ENCODE results near the gene SLC8A1.

SLC8A1 gene

DNA sequence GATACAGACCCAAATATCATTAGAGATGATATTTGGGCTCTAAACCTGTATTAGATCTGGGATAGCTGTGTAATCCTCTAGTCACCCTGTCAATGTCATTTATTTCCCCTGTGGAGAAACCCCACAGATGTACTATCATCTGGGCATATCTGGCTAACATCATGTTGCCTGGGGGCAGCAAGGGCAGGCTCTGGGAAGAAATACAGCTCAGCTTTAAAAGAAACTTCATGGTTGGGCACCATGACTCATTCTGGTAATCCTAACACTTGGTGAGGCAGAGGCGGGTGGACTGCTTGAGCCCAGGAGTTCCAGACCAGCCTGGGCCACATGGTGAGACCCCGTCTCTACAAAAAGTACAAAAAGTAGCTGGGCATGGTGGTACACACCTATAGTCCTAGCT, 282.5 kb downstream of the SLC8A1 start:
- no peak overlapping the region for H3K4me3 ChIP-seq (ENCODE audit: low read depth, low read length)

DNA sequence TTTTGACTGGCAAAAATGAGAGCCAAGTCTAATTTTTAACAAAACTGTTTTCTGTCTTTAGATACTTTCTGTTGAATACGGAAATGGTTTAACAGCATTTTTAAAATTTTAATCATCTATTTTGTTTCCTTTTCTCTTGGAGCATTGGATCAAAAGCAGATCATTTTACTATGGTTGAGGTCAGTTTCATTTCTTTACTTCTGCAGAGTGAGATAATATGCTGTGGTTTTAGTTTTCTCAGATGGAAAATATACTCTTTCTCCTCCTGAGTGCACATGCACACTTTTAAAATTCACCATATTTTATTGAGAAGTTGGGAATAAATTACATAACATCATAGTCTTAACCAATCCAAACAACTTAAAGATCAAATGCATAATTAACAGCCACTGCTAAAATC, 283.3 kb downstream of the SLC8A1 start:
- no peak overlapping the region for H3K4me3 ChIP-seq (ENCODE audit: low read depth, low read length)

DNA sequence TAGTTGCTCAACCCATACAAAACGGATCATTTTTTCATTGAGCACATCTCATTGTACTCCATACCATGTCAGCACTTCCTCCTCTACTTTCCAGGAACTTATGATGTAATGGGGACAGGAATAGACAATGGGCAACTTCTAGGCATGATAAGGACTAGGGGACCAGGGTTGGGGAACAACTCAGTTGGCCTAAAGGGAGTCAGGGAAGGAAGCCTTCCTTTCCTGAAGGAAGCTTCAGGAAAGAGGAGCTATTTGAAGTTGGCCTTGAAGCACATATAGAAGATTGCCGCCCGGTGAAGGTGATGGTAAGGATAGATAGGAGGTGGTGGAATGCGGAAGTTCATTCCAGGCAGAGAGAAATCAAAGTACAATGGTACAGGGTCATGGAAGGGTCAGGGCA, 283.9 kb downstream of the SLC8A1 start:
- no peak overlapping the region for H3K4me3 ChIP-seq (ENCODE audit: low read depth, low read length)

DNA sequence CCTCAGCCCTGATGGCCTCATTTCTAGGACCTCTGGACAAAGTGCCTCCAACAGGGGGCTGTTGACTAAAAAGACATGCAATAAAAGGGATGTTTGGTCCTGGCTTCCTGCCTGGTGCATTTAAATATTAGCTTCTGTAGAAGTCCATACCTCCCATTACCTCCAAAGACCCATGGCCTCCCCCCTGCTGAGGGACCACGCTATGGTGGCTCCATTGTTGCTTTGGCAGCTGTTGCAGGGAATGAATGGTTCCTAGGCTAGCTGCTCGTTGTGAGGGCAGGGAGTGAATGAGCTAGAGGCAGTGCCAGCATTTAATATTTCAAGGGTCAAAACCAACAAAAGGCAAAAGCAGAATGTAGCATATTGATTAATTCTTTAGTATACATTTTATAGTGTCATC, 285.9 kb downstream of the SLC8A1 start:
- H3K4me3 ChIP-seq (ENCODE audit: low read depth, low read length), result no peak overlapping the region

DNA sequence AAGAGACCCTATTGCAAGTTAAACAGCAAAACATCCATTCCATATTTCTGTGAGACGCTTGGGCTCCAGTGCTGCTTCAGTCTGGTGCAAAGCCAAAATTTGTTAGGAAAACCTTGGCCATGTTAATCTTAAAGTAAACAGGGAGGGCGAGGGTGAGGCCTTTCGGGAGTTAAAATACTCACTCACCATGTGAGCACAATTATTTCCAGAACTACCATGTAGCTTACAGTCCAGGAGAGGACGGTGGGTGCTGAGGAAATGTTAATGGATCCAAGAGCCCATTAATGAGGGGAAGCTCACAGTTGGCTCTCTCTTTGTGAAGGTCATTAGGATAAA, 286.4 kb downstream of the SLC8A1 start:
- no peak overlapping the region for H3K4me3 ChIP-seq (ENCODE audit: low read depth, low read length)

DNA sequence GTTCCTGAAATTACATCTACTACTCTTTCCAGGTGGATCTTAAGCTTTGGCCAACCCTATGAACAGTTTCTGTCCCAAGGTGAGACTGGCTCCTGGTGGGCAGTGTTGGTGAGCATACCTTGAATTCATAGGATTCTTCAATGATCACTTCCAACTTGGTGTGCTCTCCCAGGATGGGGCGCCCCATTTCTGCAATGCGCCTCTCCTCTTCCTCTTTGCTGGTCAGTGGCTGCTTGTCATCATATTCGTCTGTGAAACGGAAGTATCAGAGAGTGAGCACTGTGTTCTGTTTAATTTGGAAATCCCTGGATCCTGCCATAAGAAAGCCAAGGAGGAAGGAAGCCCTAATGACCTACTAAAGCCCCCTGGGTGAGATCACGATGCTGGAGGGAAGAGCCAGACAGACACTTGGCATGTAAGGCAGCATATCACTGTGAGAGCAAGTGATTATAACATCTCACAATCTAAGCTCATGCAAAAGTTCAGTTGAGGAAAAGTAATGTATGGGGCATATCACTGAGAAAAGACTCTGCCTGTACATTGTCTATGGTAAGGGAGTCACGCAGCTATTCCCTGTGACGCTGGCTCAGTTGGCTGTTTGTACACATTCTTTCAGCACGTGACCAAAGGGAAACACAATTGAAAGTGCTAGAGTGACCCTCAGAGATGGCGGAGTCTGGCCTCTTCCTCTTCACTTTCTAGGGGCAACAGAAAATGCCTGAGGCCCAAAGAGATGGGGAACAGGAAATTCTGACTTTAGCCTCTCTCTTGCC, 287.0 kb downstream of the SLC8A1 start:
- no peak overlapping the region for H3K4me3 ChIP-seq (ENCODE audit: low read depth, low read length)

DNA sequence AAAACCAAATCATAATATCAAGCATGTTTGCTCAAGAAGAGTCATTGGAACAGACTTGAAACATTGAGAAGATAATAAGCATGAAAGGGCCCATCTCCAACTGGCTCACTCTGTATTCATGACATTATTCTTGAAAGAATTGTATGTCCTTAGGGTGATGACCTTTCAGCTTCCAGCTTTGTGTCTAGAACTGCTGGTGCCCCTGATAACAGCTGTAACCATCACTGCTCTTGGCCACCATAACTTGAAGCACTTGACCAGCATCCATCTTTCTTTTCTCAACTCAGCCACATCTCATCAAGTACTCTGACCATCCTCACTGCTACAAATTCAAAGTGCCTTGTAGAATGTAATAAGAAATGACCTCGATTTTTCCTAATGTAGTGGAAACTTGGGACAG, 289.9 kb downstream of the SLC8A1 start:
- H3K4me3 ChIP-seq (ENCODE audit: low read depth, low read length), result no peak overlapping the region

DNA sequence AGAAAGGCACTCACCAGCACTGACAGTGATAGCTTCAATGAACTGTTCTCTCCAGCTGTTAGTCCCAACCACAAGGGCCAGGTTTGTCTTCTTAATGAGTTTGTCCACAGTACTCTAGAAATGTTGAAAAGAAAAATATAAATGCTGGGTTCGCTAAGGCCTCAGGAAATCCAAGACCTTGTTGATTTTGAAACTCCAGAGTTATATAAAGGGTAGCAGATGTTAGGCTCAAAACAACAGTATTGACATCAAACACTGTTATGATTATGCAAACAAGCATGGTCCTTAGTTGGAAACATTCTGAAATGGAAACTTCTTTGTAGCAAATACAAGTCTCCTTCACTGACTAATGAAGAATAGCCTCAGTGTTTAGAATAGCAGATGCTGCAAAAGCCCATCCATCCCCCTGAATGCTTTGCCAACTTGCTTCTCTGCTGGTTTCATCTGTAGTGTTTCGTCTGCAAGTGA, 291.1 kb downstream of the SLC8A1 start:
- H3K4me3 ChIP-seq (ENCODE audit: low read depth, low read length), result no peak overlapping the region

DNA sequence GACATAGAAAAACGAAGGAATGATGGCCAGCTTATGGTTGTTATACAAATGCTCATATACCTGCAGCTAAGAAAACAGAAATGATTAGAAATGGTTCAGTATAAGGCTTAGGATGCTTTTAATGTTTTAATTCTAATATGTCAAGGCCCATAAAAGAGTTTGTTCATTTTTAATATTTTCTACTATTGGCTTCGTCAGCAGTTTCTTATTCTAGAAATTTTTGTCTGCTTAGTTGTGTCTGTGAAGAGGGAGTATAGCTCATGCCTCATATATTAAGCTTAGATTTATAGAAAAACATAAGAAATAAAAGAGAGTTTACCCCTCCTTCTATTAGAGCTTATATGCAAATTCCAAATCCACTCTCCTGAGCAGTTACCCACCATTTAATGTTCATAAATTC, 292.6 kb downstream of the SLC8A1 start:
- no peak overlapping the region for H3K4me3 ChIP-seq (ENCODE audit: low read depth, low read length)

DNA sequence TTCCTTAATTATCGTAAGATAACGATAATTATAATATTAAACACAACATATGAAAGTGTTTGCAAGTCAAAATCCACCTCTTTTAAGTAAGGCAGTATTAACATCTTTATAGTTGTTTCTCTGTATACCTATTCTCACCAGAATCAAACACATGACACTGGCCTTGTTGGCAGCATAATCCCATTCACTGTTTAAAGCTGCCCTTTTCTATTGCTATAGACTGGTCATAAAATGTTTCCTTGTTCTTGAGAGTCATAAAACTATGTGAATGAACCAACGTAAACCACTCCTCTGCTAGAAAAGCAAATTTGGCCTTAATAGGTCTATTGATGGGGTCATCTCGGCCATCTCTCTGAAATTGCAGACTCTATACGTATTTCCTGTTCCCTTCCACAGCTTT, 293.1 kb downstream of the SLC8A1 start:
- H3K4me3 ChIP-seq (ENCODE audit: low read depth, low read length), result no peak overlapping the region

DNA sequence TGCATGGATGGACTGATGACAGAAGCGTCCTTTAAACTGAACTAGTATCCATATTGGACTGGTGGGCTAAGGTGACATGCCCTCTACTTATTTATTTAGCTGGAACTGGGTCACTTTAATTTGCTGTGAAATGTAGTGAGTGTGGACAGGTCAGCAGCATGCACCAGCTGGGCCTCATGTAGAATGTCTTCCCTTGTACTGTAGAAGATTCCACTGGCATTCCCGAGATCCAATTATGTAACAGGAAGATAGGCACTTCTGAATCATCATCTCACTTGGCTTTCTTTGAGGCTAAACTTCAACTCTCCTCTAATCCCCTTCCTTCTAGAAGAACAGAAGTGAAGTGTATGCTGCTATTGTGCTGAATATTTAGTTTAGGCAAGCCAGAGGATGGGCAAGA, 296.2 kb downstream of the SLC8A1 start:
- H3K4me3 ChIP-seq (ENCODE audit: low read depth, low read length), result no peak overlapping the region

DNA sequence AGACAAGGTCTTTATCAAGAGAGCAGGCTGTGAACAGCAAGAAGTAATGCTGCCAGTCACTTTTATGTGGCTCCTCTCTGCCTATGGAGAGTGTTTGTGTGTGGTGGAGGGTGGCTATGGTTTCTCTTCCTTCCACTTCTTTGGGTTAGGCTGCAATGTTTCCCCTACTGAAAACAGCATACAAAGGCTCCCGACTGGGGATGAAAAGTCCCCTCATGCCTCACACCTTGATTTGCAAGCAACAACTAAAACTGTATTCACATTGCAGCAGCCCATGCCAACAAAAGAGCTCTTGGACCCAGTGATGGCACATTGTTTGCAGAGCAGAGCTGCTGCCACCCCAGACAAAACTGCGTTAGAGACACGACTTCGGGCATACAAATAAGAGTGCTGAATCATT, 301.6 kb downstream of the SLC8A1 start:
- no peak overlapping the region for H3K4me3 ChIP-seq (ENCODE audit: low read depth, low read length)

DNA sequence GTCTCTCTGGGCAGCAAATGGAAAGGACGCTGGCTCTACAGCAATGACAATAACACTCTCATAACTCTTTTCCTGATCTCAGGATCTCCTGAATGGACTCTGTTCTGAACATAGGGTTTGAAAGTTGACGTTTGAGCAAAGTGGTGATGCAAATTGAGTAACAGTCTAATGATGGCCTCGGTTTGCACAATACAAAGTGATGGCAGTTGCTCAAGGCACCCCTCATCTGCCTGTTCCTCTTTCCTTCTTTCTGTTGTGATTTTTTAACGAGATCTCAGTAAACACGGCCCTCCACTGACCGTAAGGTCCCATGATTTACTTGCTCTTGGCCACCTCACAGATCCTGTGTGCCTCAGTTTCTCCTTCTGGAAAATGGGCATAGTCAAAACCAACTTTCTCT, 303.6 kb downstream of the SLC8A1 start:
- no peak overlapping the region for H3K4me3 ChIP-seq (ENCODE audit: low read depth, low read length)

DNA sequence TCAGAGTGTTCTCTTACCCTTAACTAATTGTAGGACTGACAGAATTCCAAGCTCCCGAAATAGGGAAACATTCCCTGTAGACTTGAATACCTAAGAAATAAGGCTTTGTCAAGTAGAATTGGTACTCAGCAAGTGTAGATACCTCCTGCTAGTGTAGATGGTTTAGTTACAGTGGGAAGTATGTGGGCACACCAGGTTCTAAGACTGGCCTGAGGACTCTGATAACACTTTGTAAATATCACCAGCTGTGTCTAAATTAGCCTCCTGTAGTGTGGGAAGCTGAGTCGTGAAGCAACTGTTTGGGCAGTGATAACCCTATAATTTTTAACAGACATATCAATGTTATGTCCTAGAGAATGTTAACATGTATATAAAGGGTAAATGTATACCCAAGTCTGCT, 304.5 kb downstream of the SLC8A1 start:
- H3K4me3 ChIP-seq (ENCODE audit: low read depth, low read length), result no peak overlapping the region

DNA sequence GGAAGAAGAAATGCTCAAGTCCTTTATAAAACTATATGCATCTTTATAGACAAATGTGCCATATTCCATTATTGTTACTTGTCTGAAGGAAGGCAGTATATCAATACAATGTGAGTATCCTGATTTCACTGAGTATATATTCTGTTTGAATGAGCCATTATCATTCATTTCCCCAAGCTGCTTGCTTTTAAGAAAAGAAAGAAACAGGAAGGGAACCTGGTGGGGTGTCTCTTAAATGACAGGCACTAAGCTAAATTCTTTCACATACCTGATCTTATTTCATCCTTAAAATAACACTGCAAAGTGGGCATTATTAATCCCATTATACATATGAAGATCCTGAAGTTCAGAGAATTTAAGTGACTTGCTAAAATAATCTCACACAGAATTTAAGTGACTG, 307.9 kb downstream of the SLC8A1 start:
- H3K4me3 ChIP-seq (ENCODE audit: low read depth, low read length), result no peak overlapping the region

DNA sequence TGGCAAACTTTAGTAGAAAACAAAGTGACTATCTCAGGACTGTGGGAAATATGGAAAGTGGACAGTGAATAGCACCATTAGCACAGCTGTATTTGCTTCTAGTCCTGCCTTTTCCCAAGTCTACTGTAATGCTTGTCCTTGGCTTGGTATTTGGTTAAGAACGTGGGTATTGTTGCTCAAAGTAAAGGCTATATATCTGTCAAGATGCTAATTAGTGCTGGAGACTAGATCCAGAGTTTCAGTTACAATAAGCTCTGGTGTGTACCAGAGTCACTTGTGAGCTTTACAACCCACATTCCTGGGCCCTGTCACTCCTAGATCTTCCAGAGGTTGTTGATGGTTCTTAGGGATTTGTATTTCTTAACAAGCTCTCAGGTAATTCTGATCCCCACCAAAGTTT, 313.6 kb downstream of the SLC8A1 start:
- H3K4me3 ChIP-seq (ENCODE audit: low read depth, low read length), result no peak overlapping the region

DNA sequence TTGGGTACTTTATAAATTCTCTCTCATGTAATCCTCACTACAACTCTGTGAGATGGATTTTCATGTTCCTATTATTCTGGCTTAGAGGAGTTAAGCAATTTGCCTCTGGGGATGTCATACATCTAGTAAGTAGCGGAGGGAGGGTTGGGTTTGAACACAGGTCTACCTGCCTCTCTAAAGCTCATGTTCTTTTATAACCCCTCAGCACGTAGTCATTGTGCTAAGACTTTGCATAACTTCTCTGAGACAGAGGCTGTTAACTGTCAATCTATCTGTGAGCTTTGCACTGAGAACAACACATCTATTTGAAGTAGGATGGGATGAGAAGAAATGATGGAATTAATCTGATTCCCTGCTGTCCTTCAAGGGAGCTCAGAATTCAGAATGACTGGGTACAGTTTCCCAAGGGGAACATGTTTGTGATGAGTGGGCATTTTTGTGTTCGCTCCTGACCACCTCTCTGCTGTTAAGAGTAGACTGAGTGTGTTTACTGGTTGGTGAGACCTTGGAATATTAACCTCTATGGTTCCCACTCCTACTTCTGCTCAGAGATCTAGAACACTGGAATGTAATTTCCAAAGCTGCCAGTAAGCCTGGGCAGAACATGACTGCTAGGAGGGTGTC, 320.7 kb downstream of the SLC8A1 start:
- H3K4me3 ChIP-seq (ENCODE audit: low read depth, low read length), result no peak overlapping the region

DNA sequence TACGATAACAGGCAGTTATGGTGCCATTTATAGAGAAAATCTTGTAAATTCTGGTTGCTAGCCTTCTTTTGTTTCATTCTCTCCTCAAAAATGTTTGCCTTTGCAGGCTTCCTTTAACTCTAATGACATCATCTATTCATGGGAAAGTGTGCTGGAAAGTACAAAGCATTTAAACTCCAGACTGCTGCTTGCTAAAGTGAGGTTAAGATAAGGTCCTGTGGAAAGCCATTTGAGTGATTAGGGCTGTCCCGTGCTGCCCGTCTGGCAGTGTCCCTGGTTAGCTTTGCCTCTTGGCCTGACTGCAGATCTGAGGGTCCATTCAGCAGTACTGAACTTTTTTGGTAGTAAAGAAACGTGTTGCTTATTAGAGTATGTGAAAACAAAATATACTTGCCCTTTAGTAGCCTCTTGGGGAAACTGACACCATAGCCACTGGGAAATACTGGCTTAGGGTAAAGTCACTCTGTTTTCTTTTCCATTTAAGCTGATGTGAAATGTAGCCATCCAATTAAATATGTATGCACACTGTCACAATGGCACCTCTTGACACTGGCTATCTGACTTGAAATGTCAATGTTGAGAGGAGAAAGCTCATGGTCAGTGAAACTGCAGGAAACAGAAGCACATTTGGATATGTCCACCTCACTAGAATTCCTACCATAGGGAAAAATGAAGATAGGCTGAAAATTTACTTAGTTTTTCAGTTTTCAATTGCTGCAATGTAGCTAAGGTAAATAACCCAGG, 321.5 kb downstream of the SLC8A1 start:
- no peak overlapping the region for H3K4me3 ChIP-seq (ENCODE audit: low read depth, low read length)

DNA sequence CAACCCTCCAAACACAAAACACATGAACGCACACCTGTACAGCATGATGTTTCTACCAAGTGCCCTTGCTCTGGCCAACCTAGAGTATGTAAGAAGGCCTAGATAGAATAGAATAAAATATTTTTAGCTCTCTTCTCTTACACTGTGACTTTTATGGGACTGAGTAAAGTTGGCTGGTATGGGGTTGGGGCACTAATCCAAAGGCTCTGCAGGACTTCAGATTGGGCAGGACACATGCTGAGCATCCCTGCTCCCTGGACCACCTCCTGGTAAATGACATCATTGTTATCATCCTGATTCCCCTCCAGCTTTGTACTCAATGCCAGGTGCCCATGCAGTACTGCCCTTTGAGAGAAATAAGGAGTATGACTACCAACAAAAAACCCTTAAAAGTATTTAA, 322.2 kb downstream of the SLC8A1 start:
- H3K4me3 ChIP-seq (ENCODE audit: low read depth, low read length), result no peak overlapping the region

DNA sequence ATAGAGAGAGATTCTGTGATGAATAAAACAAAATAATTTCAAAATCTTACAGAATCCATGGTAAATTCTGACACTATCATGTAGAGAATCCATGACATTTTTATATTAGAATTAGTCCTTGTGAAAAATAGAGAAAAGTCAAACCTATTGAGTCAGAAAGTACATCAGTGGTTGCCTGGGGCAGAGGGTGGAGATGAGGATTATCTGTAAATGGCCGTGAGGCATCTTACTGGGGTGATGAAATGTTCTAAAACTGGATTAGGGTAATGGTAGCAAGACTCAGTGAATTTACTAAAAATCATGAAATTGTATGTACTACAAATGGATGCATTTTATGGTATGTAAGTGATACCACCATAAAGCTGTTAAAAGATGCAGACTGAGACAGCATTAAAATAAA, 323.1 kb downstream of the SLC8A1 start:
- no peak overlapping the region for H3K4me3 ChIP-seq (ENCODE audit: low read depth, low read length)

DNA sequence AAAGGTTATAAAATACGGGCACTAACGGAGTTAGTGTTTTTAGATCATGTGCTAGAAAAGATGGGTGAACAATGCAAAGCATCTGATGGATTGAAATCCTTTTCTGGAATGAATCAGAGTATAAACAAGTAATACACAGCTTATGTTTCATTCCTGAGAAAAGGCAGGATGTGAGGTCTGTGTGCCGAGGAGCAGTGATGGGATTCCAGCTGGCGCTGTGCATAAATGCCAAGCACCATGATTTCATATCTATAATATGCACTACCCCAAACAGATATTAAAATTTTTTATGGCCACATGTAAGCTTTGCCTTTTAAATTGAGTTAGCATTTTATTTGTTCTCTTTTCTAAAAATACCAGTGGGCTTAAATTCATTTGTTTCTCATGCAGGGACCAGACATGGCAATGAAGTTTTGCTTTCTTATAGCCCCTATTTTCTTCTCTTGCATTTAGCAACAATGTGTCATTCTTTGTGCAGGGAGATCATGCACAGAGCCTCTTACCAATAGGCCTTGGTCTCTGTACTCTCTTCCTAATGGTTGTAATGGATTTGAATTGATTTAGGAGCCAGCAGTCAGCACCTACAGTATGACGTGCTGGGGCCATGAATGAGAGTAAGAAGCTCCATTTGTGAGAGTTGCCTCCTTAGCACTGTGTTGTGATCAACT, 323.9 kb downstream of the SLC8A1 start:
- H3K4me3 ChIP-seq (ENCODE audit: low read depth, low read length), result no peak overlapping the region

DNA sequence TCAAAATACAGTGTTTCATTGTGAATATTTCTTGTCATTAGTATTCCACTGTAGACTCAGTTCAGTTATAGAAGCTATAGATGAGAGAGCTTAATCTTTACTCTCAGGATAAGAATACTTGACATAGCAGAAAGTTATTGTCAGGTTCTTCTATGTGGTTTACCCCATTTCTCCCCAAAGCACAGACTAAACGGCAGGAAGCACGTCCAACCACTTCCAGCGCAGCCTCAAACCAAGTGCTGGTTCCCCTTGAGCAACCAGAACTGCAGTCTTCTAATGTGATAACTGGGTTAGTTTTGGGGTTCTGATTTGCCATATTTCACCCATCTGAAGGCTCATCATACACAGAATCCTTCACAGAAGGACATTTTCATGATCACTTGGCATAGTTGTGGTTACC, 324.7 kb downstream of the SLC8A1 start:
- H3K4me3 ChIP-seq (ENCODE audit: low read depth, low read length), result no peak overlapping the region
